Psoas muscle (tissue), 8 donors: ENCODE measurements around the gene GRID2. TPM values are rescaled to one million over a fixed set of nuclear protein-coding genes. Genes with fewer than 3 reads are reported as not detected.

Source experiments
- ATAC-seq, 4 donors: fragments of 200-7000 bp; cut with Tn5 transposase; one replicate each; pipeline ENCODE4 v1.9.1; 2020; ENCODE audit warnings: moderate library complexity in 3 of 4, mild to moderate bottlenecking in 2 of 4
- DNase-seq, 2 donors: peaks; one replicate each; pipeline ENCODE4 v3.0.0-alpha.2; 2020
- H3K27ac ChIP-seq: fragments of 200-600 bp; one replicate; pipeline ENCODE4 v1.8.0; 2022
- H3K27me3 ChIP-seq, 3 donors: fragments of 200-600 bp in 1 of 3; one replicate each; pipeline versions ENCODE4 v1.6.1 to v1.8.0; 2013 to 2022; ENCODE audit warnings: low read length in 2 of 3, mild to moderate bottlenecking in 2 of 3, moderate library complexity in 1 of 3; ENCODE audit not compliant: insufficient read depth in 3 of 3
- H3K36me3 ChIP-seq, 2 donors: fragments of 200-600 bp in 1 of 2; one replicate each; pipeline versions ENCODE4 v1.6.1 to v1.8.0; 2013 to 2022; ENCODE audit warnings: low read depth in 1 of 2, mild to moderate bottlenecking in 1 of 2, moderate library complexity in 1 of 2; ENCODE audit not compliant: insufficient read depth in 1 of 2
- H3K4me1 ChIP-seq: fragments of 200-600 bp; one replicate; pipeline ENCODE4 v1.8.0; 2022
- H3K4me3 ChIP-seq: fragments of 200-600 bp; one replicate; pipeline ENCODE4 v1.8.0; 2022; ENCODE audit warnings: mild to moderate bottlenecking
- H3K9me3 ChIP-seq: fragments of 200-600 bp; one replicate; pipeline ENCODE4 v1.8.0; 2022
- CTCF ChIP-seq: fragments of 200-600 bp; IDR thresholded peaks from one replicate; pipeline ENCODE4 v1.8.0; 2022; ENCODE audit warnings: antibody characterized with exemption
- WGBS, 3 donors: extraction: QIAGEN DNeasy Blood & Tissue Kit; methylation state at CpG; one replicate each; pipeline versions ENCODE4 v1.1.6 to v1.1.7; 2013; 5-methylcytosine and 5-hydroxymethylcytosine counted together
- intact Hi-C, 2 donors: fragments of 100-400 bp; cut with DNase I; formaldehyde crosslinking; loops; one replicate each; pipeline versions ENCODE4 v1.11.0 to v1.14.2; 2022
- polyA plus RNA-seq, 3 donors: library from polyadenylated mRNA; stranded (reverse); fragments of 200-250 nt; gene quantifications; one replicate each; pipeline ENCODE4 v1.2.3, GENCODE V29; 2013
- total RNA-seq, 4 donors: library from RNA; stranded (reverse); fragmentation: NEBNext Ultra II Directional in 2 of 4; extraction: Animal tissue kit (Norgen Biotek cat#: 25700) in 2 of 4; gene quantifications; one replicate each; pipeline versions ENCODE4 v1.2.1 to v1.2.4, GENCODE V29; 2021 to 2023
- donor health status: healthy with polysubstance abuse.
- donor health status: DM: no; HTN: no; CAD: no; lungs with moderate emphysema.
- donor health status: Bipolar disorder and iron deficiency.
- donor health status: healthy.
- donor health status: DM: yes; HTN: yes; CAD: no.
- donor health status: DM: no; HTN: no; CAD: no.
- donor health status: DM: no; HTN: no; CAD: no.
- donor health status: DM: yes; HTN: yes; CAD: no.

Gene GRID2
- total and polyA plus RNA-seq, 7 donors: not detected

DNA sequence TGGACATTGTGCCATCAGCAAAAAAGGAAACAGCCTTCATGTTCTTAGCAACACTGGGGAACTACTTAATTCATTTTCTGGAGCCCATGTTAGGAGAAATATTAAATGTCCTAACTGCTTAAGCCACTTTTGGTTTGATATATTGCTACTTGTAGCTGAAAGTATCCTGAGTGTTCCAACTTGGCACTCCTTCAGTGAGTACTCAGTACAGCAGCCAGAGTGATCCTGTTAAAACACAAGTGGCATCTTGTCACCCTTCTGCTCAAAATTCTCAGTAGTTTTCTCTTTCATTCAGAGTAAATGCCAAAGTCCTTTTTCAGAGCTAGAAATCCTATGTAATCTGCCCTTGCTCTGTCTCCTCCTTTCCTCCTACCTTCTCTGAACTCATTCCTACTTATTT is 522.0 kb downstream of the GRID2 start:
- H3K36me3 ChIP-seq: no peaks in the 10 kb centered on the region
- ATAC-seq (no peak), DNase-seq (no peak)
- intact Hi-C loops: no loop called here
- H3K27ac ChIP-seq: no peak overlapping the region
- no peak overlapping the region for H3K4me3 ChIP-seq
- no peaks in the 10 kb centered on the region for H3K9me3 ChIP-seq
- H3K27me3 ChIP-seq: no peaks in the 10 kb centered on the region
- no peaks in the 10 kb centered on the region for H3K4me1 ChIP-seq
- no peak for TF ChIP-seq CTCF

DNA sequence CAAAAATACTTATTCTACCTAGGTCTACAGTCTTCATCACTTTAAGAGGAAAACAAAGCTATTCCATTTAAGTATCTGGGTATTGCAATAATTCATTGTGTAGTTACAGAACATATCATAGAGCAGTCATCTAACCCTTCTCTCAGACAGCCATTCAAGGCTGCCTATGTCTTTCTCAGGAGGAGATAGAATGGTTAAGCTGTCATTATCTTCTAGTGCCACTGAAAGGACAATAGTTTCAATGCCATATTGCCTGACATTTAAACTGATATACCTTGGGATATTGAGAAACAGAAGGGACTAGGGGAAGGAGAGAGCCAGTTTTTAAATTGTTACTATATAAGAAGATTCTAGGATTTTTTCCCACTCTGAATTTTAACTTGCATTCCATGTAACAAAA is 527.0 kb downstream of the GRID2 start:
- H3K27me3 ChIP-seq: no peaks in the 10 kb centered on the region
- ATAC-seq (no peak), DNase-seq (no peak)
- H3K36me3 ChIP-seq: no peaks in the 10 kb centered on the region
- no peaks in the 10 kb centered on the region for H3K4me1 ChIP-seq
- intact Hi-C loops: no loop called here
- H3K27ac ChIP-seq: no peak overlapping the region
- TF ChIP-seq CTCF: no peak
- no peaks in the 10 kb centered on the region for H3K9me3 ChIP-seq
- H3K4me3 ChIP-seq: no peak overlapping the region

DNA sequence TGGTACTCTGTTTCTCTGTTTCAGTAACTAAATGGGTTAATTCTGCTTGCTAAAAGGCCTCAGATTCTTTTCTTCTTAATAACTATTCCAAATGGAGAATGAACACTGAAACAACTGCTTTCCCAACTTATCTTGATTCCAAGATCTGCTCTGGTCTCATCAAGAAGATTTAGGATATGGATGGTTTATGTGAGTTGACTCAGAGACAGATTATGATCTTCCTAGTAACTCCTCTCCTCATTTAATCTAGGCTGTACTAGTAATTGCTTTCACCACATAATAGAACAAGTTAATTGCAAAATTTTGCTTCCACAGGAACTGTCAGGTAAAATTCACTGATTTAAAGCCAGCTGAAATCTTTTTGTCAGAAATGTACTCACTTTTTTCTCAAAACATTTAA is 537.1 kb downstream of the GRID2 start:
- ATAC-seq (no peak), DNase-seq (no peak)
- no peaks in the 10 kb centered on the region for H3K4me1 ChIP-seq
- H3K27me3 ChIP-seq: no peaks in the 10 kb centered on the region
- H3K36me3 ChIP-seq: no peaks in the 10 kb centered on the region
- intact Hi-C loops: no loop called here
- no peak overlapping the region for H3K27ac ChIP-seq
- no peak overlapping the region for H3K4me3 ChIP-seq
- no peaks in the 10 kb centered on the region for H3K9me3 ChIP-seq
- TF ChIP-seq CTCF: no peak

DNA sequence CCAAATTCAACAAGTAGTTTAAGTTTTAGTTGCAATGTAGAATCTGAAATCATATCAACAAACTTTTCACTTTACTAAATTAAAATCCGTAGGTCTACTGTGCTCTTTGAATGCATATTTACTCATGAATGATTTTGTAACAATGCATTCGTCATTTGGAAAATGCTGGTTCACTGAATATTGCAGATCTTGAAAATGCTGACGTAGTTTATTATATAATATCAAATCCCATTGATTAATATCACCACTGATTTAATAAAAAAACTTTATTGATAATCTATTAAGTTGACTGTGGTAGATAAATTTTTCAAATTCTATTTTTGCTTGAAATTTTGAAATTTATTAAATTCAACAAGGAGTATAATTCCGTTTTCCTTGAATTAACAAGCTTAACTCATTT is 540.0 kb downstream of the GRID2 start:
- no peak for TF ChIP-seq CTCF
- 89 to 92% (median 90%) methylated on average over 4 of the region's 4 CpGs for WGBS, 3 donors
- no peaks in the 10 kb centered on the region for H3K36me3 ChIP-seq
- ATAC-seq (no peak), DNase-seq (no peak)
- no peak overlapping the region for H3K27ac ChIP-seq
- intact Hi-C loops: no loop called here
- H3K4me3 ChIP-seq: no peak overlapping the region
- no peaks in the 10 kb centered on the region for H3K9me3 ChIP-seq
- H3K4me1 ChIP-seq: no peaks in the 10 kb centered on the region
- H3K27me3 ChIP-seq: no peaks in the 10 kb centered on the region

- no peak for TF ChIP-seq CTCF
- DNase-seq: no peak
- no peak for ATAC-seq
- H3K4me3 ChIP-seq: no peak overlapping the region
- H3K27ac ChIP-seq: no peak overlapping the region
- no peaks in the 10 kb centered on the region for H3K4me1 ChIP-seq
- no peaks in the 10 kb centered on the region for H3K9me3 ChIP-seq
- H3K36me3 ChIP-seq: no peaks in the 10 kb centered on the region
- intact Hi-C loops: no loop called here
- H3K27me3 ChIP-seq: no peaks in the 10 kb centered on the region
Observed at GRCh38 chr4:92847026-92847425, 543.3 kb downstream of the GRID2 start.
